Natural killer cell (primary cell): ENCODE data around the gene STK39. TPM values are rescaled to one million over a fixed set of nuclear protein-coding genes. Genes with fewer than 3 reads are reported as not detected.

Experiments used
- ATAC-seq, 3 donors: fragments of 150-1000 bp in 2 of 3; fragments of 200-7000 bp in 1 of 3; cut with Tn5 transposase; 1 replicate in 1 of 3; 2 replicates in 2 of 3; pipeline ENCODE4 v1.10.0; 2021; ENCODE audit warnings: mild to moderate bottlenecking in 2 of 3, moderate library complexity in 2 of 3
- DNase-seq, 2 donors: peaks; one replicate each; pipeline versions ENCODE4 v3.0.0 to v3.0.0-alpha.2; 2013 to 2021; ENCODE audit warnings: mixed read lengths in 1 of 2
- H3K27ac ChIP-seq: one replicate; pipeline ENCODE4 v1.5.1; 2013; ENCODE audit warnings: mild to moderate bottlenecking, low read length
- H3K27me3 ChIP-seq: one replicate; pipeline ENCODE4 v1.6.1; 2013; ENCODE audit warnings: low read length; ENCODE audit not compliant: control insufficient read depth, insufficient read depth
- H3K36me3 ChIP-seq: one replicate; pipeline ENCODE4 v1.6.1; 2013; ENCODE audit warnings: low read length; ENCODE audit not compliant: control insufficient read depth, insufficient read depth
- H3K4me1 ChIP-seq: one replicate; pipeline ENCODE4 v1.6.1; 2013; ENCODE audit warnings: low read length; ENCODE audit not compliant: control insufficient read depth, insufficient read depth
- H3K4me3 ChIP-seq: one replicate; pipeline ENCODE4 v1.5.1; 2013; ENCODE audit warnings: low read length
- H3K9me3 ChIP-seq: one replicate; pipeline ENCODE4 v1.6.1; 2013; ENCODE audit warnings: low read length; ENCODE audit not compliant: control insufficient read depth, insufficient read depth
- H3K27ac Mint-ChIP-seq, 2 donors: one replicate each; pipeline ENCODE4 v1.8.0; 2022; ENCODE audit warnings: mild to moderate bottlenecking in 2 of 2, mixed read lengths in 2 of 2, moderate library complexity in 1 of 2
- H3K27me3 Mint-ChIP-seq, 2 donors: one replicate each; pipeline ENCODE4 v1.8.0; 2022; ENCODE audit warnings: low read depth in 2 of 2, mixed read lengths in 2 of 2
- H3K36me3 Mint-ChIP-seq: one replicate; pipeline ENCODE4 v1.8.0; 2022; ENCODE audit warnings: mixed read lengths
- H3K4me1 Mint-ChIP-seq, 2 donors: one replicate each; pipeline ENCODE4 v1.8.0; 2022; ENCODE audit warnings: mixed read lengths in 2 of 2
- H3K4me3 Mint-ChIP-seq: one replicate; pipeline ENCODE4 v1.8.0; 2022; ENCODE audit warnings: mild to moderate bottlenecking, moderate library complexity, mixed read lengths
- H3K9me3 Mint-ChIP-seq, 2 donors: one replicate each; pipeline ENCODE4 v1.8.0; 2022; ENCODE audit warnings: mixed read lengths in 2 of 2
- WGBS: methylation state at CpG from one replicate; pipeline ENCODE4 v1.1.7; 2013; ENCODE audit warnings: missing lambda C conversion rate; ENCODE audit not compliant: insufficient coverage; 5-methylcytosine and 5-hydroxymethylcytosine counted together
- intact Hi-C: fragments of 100-400 bp; cut with micrococcal nuclease; formaldehyde crosslinking; loops from one replicate; pipeline ENCODE4 v1.14.2; 2022
- total RNA-seq, 4 donors: library from RNA; stranded (reverse); fragments of 120-200 nt in 1 of 4; gene quantifications; one replicate each; pipeline versions ENCODE4 v1.2.3 to v1.2.4, GENCODE V29; 2013 to 2022
- TF ChIP-seq, protein P1 (sequence below): fragments of 200-600 bp; IDR thresholded peaks from one replicate; pipeline ENCODE4 v1.8.0; 2022; ENCODE audit warnings: antibody characterized with exemption

Gene STK39
- total RNA-seq, 3 donors from 2014 or later (not counting 1 experiment from before 2014, with no cell fraction given): 53.3 to 79.3 (median 66.6) TPM

DNA sequence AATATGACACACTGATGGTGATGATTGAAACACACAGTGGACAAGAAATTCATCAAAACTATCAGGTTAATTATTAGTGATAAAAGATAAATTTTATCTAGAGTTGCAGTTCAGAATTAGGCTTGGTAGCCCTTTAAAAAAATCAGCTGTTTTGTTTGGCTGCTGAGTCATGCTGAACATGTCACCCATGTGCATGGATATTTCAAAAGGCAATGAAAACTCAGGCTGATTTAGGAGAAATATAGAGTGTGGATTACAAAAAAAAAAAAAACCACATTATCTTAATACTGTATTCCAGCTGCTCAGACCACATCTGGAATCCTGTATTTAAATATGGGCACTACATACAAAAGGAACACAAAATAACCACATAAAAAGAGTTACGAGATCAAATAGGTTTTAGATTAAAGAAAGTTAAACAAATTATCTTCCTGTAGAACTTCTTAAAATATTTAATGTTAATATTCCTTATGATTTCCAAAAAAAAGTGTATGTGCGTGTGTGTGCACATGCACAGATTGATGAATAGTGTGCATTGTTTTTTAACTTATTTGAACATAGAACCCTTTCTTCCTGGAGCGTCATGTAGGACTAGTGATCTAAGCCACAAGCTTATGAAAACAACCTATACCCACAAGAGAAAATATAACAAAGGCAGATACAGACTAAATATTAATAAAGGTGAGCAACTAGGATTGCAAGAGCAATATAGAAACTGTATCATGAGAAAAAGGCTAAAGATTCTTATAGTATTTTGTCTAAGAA, 186.2 kb downstream of the STK39 start:
- no peaks in the 10 kb centered on the region for H3K36me3 Mint-ChIP-seq
- no peaks in the 10 kb centered on the region for H3K9me3 Mint-ChIP-seq
- peaks cover 33% of the 10 kb centered on the region for H3K36me3 ChIP-seq
- peaks cover 6 to 11% of the 10 kb centered on the region in 2 donors for H3K4me1 Mint-ChIP-seq
- intact Hi-C loops: no loop called here
- H3K4me3 ChIP-seq: no peak overlapping the region
- no peaks in the 10 kb centered on the region for H3K4me1 ChIP-seq
- no peak overlapping the region for H3K4me3 Mint-ChIP-seq
- TF ChIP-seq, protein P1, sequence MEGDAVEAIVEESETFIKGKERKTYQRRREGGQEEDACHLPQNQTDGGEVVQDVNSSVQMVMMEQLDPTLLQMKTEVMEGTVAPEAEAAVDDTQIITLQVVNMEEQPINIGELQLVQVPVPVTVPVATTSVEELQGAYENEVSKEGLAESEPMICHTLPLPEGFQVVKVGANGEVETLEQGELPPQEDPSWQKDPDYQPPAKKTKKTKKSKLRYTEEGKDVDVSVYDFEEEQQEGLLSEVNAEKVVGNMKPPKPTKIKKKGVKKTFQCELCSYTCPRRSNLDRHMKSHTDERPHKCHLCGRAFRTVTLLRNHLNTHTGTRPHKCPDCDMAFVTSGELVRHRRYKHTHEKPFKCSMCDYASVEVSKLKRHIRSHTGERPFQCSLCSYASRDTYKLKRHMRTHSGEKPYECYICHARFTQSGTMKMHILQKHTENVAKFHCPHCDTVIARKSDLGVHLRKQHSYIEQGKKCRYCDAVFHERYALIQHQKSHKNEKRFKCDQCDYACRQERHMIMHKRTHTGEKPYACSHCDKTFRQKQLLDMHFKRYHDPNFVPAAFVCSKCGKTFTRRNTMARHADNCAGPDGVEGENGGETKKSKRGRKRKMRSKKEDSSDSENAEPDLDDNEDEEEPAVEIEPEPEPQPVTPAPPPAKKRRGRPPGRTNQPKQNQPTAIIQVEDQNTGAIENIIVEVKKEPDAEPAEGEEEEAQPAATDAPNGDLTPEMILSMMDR: no peak
- H3K9me3 ChIP-seq: no peaks in the 10 kb centered on the region
- no CpG with 5 or more reads among the region's 3 CpGs for WGBS
- no peak overlapping the region for H3K27ac Mint-ChIP-seq
- ATAC-seq (no peak), DNase-seq (no peak)
- no peak overlapping the region for H3K27ac ChIP-seq
- H3K27me3 ChIP-seq: no peaks in the 10 kb centered on the region
- H3K27me3 Mint-ChIP-seq: no peaks in the 10 kb centered on the region

DNA sequence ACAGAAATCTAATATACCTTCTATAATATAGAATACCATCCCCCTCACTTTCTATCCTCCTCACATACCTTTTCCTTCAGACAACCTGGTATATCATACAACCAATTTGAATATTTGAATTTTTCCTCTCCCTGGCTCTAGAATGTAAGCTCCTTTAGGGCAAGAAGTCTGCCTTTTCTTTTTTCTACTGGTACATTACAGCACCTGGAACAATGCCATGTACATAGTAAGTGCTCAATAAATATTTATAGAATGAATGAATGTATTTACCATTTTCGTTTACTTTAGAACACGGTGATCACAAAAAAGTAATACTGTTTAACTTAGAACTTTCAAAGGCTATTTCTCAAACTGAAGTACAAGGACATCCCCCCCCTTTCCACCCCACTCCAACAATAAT, 187.6 kb downstream of the STK39 start:
- H3K36me3 Mint-ChIP-seq: no peaks in the 10 kb centered on the region
- peaks cover 9 to 10% of the 10 kb centered on the region in 2 donors for H3K4me1 Mint-ChIP-seq
- intact Hi-C loops: no loop called here
- no CpG with 5 or more reads among the region's 2 CpGs for WGBS
- Histone ChIP-seq H3K4me3 (no peak overlapping the region), H3K27me3 (no peaks in the 10 kb centered on the region), H3K9me3 (no peaks in the 10 kb centered on the region), H3K4me1 (no peaks in the 10 kb centered on the region), H3K27ac (no peak overlapping the region), H3K36me3 (peaks cover 33% of the 10 kb centered on the region)
- TF ChIP-seq, protein P1: no peak
- H3K9me3 Mint-ChIP-seq: no peaks in the 10 kb centered on the region
- ATAC-seq (no peak), DNase-seq (no peak)
- no peaks in the 10 kb centered on the region for H3K27me3 Mint-ChIP-seq
- H3K27ac Mint-ChIP-seq: no peak overlapping the region
- no peak overlapping the region for H3K4me3 Mint-ChIP-seq

DNA sequence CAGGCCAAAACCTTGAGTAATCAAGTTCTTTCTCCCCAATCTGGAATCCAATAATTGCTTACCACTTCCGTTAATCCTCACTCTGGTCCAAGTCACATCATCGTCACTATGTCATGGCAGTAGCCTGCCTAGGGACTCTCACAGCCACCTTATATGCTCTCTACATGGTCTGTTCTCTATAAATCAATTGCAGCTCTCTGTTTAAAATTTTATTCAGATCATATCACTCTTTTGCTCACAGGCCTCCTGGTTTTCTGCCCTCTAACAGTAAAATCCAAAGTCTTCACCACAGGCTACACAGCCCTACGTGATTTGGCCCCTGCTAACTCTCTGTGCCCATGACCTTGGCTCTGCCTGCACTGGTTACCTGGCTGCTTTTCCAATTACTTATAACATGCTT, 188.7 kb downstream of the STK39 start:
- intact Hi-C loops: no loop called here
- H3K9me3 Mint-ChIP-seq: no peaks in the 10 kb centered on the region
- Histone ChIP-seq H3K4me3 (no peak overlapping the region), H3K27me3 (no peaks in the 10 kb centered on the region), H3K4me1 (no peaks in the 10 kb centered on the region), H3K27ac (no peak overlapping the region), H3K36me3 (peaks cover 27% of the 10 kb centered on the region), H3K9me3 (no peaks in the 10 kb centered on the region)
- no peak overlapping the region for H3K4me3 Mint-ChIP-seq
- H3K36me3 Mint-ChIP-seq: no peaks in the 10 kb centered on the region
- TF ChIP-seq, protein P1: no peak
- H3K27ac Mint-ChIP-seq: no peak overlapping the region
- no peaks in the 10 kb centered on the region for H3K27me3 Mint-ChIP-seq
- H3K4me1 Mint-ChIP-seq: peaks cover 14% of the 10 kb centered on the region in 2 donors
- no peak for DNase-seq
- ATAC-seq: no peak
- 98% methylated on average over 3 of the region's 3 CpGs for WGBS
